ENCODE results near the gene NEU3. TPM values are rescaled to one million over a fixed set of nuclear protein-coding genes. Genes with fewer than 3 reads are reported as not detected.

NEU3 gene
- total RNA-seq, 1 experiment from 2014 or later: 10.0 TPM

DNA sequence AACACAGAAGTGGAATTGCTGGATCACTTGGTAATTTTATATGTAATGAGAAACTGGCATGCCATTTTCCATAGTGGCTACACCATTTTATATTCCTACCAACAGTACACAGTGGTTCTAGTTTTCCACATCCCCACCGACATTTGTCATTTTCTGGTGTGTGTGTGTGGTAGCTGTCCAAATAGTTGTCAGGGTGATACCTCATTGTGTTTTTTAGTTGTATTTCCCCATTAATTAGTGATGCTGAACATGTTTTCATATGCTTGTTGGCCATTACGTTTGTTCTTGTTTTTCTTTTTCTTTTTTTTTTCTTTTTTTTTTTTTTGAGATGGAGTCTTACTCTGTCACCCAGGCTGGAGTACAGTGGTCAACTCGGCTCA lies 12.2 kb downstream of the NEU3 start:
- no peak overlapping the region for H3K4me3 Mint-ChIP-seq (ENCODE audit: unreplicated experiment)
- ChIA-PET POLR2A (interaction anchor here (0.9 to 2.1 kb wide), 3 partner anchors 10 to 16 kb away, joined by 3 to 12 read pairs (median 7); partner anchors contain the start of gene NEU3), CTCF (interaction anchor here (0.7 to 1.5 kb wide), 3 partner anchors 21 to 247 kb away, joined by 4 to 5 read pairs (median 4); no protein-coding TSS in a partner anchor)
- no peaks in the 10 kb centered on the region for H3K27me3 Mint-ChIP-seq (ENCODE audit: insufficient read depth, unreplicated experiment)
- no peak overlapping the region for H3K27ac Mint-ChIP-seq (ENCODE audit: low read depth, unreplicated experiment)
- peaks cover 7% of the 10 kb centered on the region for H3K36me3 Mint-ChIP-seq (ENCODE audit: insufficient read depth, unreplicated experiment)
- TF ChIP-seq, protein P1, sequence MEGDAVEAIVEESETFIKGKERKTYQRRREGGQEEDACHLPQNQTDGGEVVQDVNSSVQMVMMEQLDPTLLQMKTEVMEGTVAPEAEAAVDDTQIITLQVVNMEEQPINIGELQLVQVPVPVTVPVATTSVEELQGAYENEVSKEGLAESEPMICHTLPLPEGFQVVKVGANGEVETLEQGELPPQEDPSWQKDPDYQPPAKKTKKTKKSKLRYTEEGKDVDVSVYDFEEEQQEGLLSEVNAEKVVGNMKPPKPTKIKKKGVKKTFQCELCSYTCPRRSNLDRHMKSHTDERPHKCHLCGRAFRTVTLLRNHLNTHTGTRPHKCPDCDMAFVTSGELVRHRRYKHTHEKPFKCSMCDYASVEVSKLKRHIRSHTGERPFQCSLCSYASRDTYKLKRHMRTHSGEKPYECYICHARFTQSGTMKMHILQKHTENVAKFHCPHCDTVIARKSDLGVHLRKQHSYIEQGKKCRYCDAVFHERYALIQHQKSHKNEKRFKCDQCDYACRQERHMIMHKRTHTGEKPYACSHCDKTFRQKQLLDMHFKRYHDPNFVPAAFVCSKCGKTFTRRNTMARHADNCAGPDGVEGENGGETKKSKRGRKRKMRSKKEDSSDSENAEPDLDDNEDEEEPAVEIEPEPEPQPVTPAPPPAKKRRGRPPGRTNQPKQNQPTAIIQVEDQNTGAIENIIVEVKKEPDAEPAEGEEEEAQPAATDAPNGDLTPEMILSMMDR (IDR thresholded peaks at IDR 0.05; ENCODE audit: unreplicated experiment): no peak
- no peaks in the 10 kb centered on the region for H3K4me1 Mint-ChIP-seq (ENCODE audit: insufficient read depth, unreplicated experiment)
- DNase-seq (ENCODE audit: unreplicated experiment): no peak
- no TSS peak for BruUV-seq (replicated peaks)
- no peaks in the 10 kb centered on the region for H3K9me3 Mint-ChIP-seq (ENCODE audit: unreplicated experiment)
- intact Hi-C loops (cut with micrococcal nuclease): no loop called here

DNA sequence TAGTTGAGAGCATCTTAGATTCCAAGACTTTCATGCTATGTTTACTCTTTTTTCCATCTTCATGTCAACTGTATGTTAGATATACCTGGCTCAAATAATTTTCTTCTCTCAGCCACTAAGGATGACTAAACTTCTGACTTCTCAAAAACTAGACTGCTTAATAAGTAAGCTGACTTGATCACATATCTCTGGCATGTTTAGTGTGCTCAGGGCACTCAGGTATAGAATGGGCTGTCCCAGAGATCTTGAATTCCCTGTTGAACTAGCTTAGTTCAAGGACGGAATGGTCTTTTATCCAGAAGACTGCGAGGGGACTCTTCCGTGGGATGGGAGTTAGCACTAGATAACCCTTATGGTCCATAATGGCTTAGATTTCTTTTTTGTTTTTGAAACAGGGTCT lies 13.0 kb downstream of the NEU3 start:
- POLR2A ChIA-PET: interaction anchor here (0.9 to 2.1 kb wide), 3 partner anchors 9 to 17 kb away, joined by 3 to 12 read pairs (median 7); partner anchors contain the start of gene NEU3
- no peak overlapping the region for H3K27ac Mint-ChIP-seq (ENCODE audit: low read depth, unreplicated experiment)
- no peak for DNase-seq (ENCODE audit: unreplicated experiment)
- H3K4me3 Mint-ChIP-seq (ENCODE audit: unreplicated experiment): no peak overlapping the region
- TF ChIP-seq, protein P1 (IDR thresholded peaks at IDR 0.05; ENCODE audit: unreplicated experiment): no peak
- BruUV-seq (replicated peaks): no TSS peak
- intact Hi-C loops (cut with micrococcal nuclease): no loop called here
- H3K27me3 Mint-ChIP-seq (ENCODE audit: insufficient read depth, unreplicated experiment): no peaks in the 10 kb centered on the region
- CTCF ChIA-PET: interaction anchor here (0.7 to 1.5 kb wide), 5 partner anchors 9 to 247 kb away, joined by 3 to 5 read pairs (median 4); no protein-coding TSS in a partner anchor
- H3K36me3 Mint-ChIP-seq (ENCODE audit: insufficient read depth, unreplicated experiment): peaks cover 13% of the 10 kb centered on the region
- no peaks in the 10 kb centered on the region for H3K9me3 Mint-ChIP-seq (ENCODE audit: unreplicated experiment)
- H3K4me1 Mint-ChIP-seq (ENCODE audit: insufficient read depth, unreplicated experiment): no peaks in the 10 kb centered on the region

DNA sequence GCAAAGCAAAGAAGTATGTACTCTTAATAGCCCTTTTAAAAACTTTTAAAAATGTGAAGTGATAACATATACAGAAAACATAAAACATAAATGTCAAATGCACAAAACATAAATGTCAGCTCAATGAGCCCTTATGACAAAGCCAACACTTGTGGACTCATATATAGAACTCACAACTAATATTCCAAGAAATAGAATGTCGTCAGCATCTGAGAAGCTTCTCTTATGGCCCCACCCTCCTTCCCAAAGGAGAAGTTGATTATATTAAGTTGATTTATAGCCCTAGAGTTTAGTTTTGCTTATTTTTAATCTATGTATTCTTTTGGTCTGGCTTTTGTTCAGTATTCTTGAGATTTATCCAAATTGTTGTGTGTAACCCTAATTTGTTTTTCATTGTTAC lies 13.8 kb downstream of the NEU3 start:
- ChIA-PET CTCF (interaction anchor here (1.1 to 1.5 kb wide), 2 partner anchors 9 to 20 kb away, joined by 3 to 4 read pairs; no protein-coding TSS in a partner anchor), POLR2A (interaction anchor here (2.1 kb wide), 1 partner anchor 13 kb away, joined by 12 read pairs; the partner anchor contains the start of gene NEU3)
- no TSS peak for BruUV-seq (replicated peaks)
- H3K9me3 Mint-ChIP-seq (ENCODE audit: unreplicated experiment): no peaks in the 10 kb centered on the region
- no peak overlapping the region for H3K4me3 Mint-ChIP-seq (ENCODE audit: unreplicated experiment)
- H3K27ac Mint-ChIP-seq (ENCODE audit: low read depth, unreplicated experiment): no peak overlapping the region
- DNase-seq (ENCODE audit: unreplicated experiment): no peak
- H3K27me3 Mint-ChIP-seq (ENCODE audit: insufficient read depth, unreplicated experiment): no peaks in the 10 kb centered on the region
- peaks cover 20% of the 10 kb centered on the region for H3K36me3 Mint-ChIP-seq (ENCODE audit: insufficient read depth, unreplicated experiment)
- intact Hi-C loops (cut with micrococcal nuclease): no loop called here
- no peaks in the 10 kb centered on the region for H3K4me1 Mint-ChIP-seq (ENCODE audit: insufficient read depth, unreplicated experiment)
- TF ChIP-seq, protein P1 (IDR thresholded peaks at IDR 0.05; ENCODE audit: unreplicated experiment): no peak

DNA sequence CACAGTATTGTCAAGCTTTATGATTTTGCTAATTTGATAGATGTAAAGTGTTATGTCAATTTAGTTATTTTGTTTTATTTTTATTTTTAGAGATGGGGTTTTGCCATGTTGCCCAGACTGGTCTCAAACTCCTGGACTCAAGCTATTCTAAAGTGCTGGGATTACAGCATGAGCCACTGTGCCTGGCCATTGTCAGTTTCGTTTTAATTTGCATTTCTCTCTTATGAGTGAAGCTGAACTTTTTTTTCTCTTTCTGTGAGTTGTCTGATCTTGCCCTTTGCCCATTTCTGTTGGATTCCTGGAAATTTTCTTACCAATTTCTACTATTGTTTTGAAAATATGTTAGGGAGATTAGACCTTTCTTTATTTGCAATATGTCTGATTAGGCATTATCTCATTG lies 15.5 kb downstream of the NEU3 start:
- no peaks in the 10 kb centered on the region for H3K27me3 Mint-ChIP-seq (ENCODE audit: insufficient read depth, unreplicated experiment)
- intact Hi-C loops (cut with micrococcal nuclease): no loop called here
- no peak for DNase-seq (ENCODE audit: unreplicated experiment)
- POLR2A ChIA-PET: interaction anchor here (0.6 kb wide), 1 partner anchor 199 kb away, joined by 3 read pairs; no protein-coding TSS in a partner anchor
- H3K36me3 Mint-ChIP-seq (ENCODE audit: insufficient read depth, unreplicated experiment): peaks cover 26% of the 10 kb centered on the region
- no peak overlapping the region for H3K4me3 Mint-ChIP-seq (ENCODE audit: unreplicated experiment)
- H3K4me1 Mint-ChIP-seq (ENCODE audit: insufficient read depth, unreplicated experiment): no peaks in the 10 kb centered on the region
- H3K27ac Mint-ChIP-seq (ENCODE audit: low read depth, unreplicated experiment): no peak overlapping the region
- no TSS peak for BruUV-seq (replicated peaks)
- CTCF ChIA-PET: interaction anchor here (2.3 kb wide), 1 partner anchor 18 kb away, joined by 12 read pairs; no protein-coding TSS in a partner anchor
- TF ChIP-seq, protein P1 (IDR thresholded peaks at IDR 0.05; ENCODE audit: unreplicated experiment): no peak
- H3K9me3 Mint-ChIP-seq (ENCODE audit: unreplicated experiment): no peaks in the 10 kb centered on the region

Data from MCF 10A (cell line).